ENCODE results near the gene TRAF2. TPM values are rescaled to one million over a fixed set of nuclear protein-coding genes. Genes with fewer than 3 reads are reported as not detected.

Gene TRAF2
- total and polyA plus RNA-seq, 2 of the 4 experiments (the other 2 are of a cell fraction): 6.6 to 12.0 TPM

DNA sequence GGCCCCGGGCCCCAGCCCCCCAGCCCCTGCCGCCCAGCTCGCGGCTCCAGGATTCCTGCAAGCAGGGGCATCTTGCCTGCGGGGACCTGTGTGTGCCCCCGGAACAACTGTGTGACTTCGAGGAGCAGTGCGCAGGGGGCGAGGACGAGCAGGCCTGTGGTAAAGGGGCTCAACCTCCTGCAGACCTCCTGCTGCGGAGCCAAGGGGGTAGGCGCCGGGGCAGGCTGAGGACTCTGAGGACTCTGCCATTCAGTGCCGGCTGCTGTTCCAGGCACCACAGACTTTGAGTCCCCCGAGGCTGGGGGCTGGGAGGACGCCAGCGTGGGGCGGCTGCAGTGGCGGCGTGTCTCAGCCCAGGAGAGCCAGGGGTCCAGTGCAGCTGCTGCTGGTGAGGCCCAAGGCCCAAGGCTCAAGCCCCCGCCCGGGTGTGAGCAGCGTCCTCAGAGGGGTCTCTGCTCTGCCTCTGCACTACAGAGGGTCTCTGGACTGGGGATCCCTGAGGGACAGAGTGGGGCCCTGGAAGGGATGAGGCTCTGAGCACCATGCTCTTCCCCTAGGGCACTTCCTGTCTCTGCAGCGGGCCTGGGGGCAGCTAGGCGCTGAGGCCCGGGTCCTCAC, 30.7 kb upstream of the TRAF2 start:
- POLR2A ChIA-PET (ENCODE audit: unreplicated experiment): no interaction called here
- H3K27me3 ChIP-seq (ENCODE audit: control insufficient read depth, insufficient read depth, low read length): no peaks in the 10 kb centered on the region
- TF ChIP-seq RAD21 (IDR thresholded peaks at IDR 0.05; ENCODE audit: low read length): no peak
- TF ChIP-seq CEBPB (IDR thresholded peaks at IDR 0.05; ENCODE audit: low read depth, low read length): no peak
- TF ChIP-seq BHLHE40 (IDR thresholded peaks at IDR 0.05; ENCODE audit: low read depth, low read length): no peak
- no peak for TF ChIP-seq RFX5 (IDR thresholded peaks at IDR 0.05; ENCODE audit: low read depth, low read length)
- no peak for TF ChIP-seq SMC3 (IDR thresholded peaks at IDR 0.05; ENCODE audit: low read depth, low read length)
- no peak for TF ChIP-seq CHD1 (IDR thresholded peaks at IDR 0.05; ENCODE audit: low read depth, low read length)
- TF ChIP-seq FOS (IDR thresholded peaks at IDR 0.05; ENCODE audit: low read depth, low read length): no peak
- no peak for TF ChIP-seq MAFK (IDR thresholded peaks at IDR 0.05; ENCODE audit: low read depth, low read length)
- TF ChIP-seq, protein P1, sequence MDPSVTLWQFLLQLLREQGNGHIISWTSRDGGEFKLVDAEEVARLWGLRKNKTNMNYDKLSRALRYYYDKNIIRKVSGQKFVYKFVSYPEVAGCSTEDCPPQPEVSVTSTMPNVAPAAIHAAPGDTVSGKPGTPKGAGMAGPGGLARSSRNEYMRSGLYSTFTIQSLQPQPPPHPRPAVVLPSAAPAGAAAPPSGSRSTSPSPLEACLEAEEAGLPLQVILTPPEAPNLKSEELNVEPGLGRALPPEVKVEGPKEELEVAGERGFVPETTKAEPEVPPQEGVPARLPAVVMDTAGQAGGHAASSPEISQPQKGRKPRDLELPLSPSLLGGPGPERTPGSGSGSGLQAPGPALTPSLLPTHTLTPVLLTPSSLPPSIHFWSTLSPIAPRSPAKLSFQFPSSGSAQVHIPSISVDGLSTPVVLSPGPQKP (IDR thresholded peaks at IDR 0.05; ENCODE audit: borderline replicate concordance, low read depth, low read length): no peak
- TF ChIP-seq, protein P2, sequence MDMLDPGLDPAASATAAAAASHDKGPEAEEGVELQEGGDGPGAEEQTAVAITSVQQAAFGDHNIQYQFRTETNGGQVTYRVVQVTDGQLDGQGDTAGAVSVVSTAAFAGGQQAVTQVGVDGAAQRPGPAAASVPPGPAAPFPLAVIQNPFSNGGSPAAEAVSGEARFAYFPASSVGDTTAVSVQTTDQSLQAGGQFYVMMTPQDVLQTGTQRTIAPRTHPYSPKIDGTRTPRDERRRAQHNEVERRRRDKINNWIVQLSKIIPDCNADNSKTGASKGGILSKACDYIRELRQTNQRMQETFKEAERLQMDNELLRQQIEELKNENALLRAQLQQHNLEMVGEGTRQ (IDR thresholded peaks at IDR 0.05; ENCODE audit: low read depth, low read length): no peak
- TF ChIP-seq, protein P3, sequence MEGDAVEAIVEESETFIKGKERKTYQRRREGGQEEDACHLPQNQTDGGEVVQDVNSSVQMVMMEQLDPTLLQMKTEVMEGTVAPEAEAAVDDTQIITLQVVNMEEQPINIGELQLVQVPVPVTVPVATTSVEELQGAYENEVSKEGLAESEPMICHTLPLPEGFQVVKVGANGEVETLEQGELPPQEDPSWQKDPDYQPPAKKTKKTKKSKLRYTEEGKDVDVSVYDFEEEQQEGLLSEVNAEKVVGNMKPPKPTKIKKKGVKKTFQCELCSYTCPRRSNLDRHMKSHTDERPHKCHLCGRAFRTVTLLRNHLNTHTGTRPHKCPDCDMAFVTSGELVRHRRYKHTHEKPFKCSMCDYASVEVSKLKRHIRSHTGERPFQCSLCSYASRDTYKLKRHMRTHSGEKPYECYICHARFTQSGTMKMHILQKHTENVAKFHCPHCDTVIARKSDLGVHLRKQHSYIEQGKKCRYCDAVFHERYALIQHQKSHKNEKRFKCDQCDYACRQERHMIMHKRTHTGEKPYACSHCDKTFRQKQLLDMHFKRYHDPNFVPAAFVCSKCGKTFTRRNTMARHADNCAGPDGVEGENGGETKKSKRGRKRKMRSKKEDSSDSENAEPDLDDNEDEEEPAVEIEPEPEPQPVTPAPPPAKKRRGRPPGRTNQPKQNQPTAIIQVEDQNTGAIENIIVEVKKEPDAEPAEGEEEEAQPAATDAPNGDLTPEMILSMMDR (conservative IDR thresholded peaks at IDR 0.05; ENCODE audit: low read depth, low read length): no peak
- TF ChIP-seq MAZ (IDR thresholded peaks at IDR 0.05; ENCODE audit: borderline replicate concordance, low read depth, low read length): no peak
- no peak for TF ChIP-seq RCOR1 (IDR thresholded peaks at IDR 0.05; ENCODE audit: insufficient replicate concordance, low read length)
- TF ChIP-seq NFE2L2 (IDR thresholded peaks at IDR 0.05; ENCODE audit: low read depth, low read length): no peak
- TF ChIP-seq MXI1 (IDR thresholded peaks at IDR 0.05; ENCODE audit: borderline replicate concordance, low read depth, low read length): no peak
- TF ChIP-seq POLR2A (IDR thresholded peaks at IDR 0.05; ENCODE audit: low read depth, low read length): no peak
- H3K23ac ChIP-seq (ENCODE audit: low read depth, low read length): no peak overlapping the region
- H2AK9ac ChIP-seq (replicated peaks; ENCODE audit: low read depth, low read length, poor library complexity): no peak overlapping the region
- WGBS, 2 experiments (ENCODE audit: extremely low coverage in 2 of 2, insufficient read length in 1 of 2): 87% methylated on average over 17 of the region's 26 CpGs; no CpG with 5 or more reads in 1 of the 2 experiments
- H3K27ac ChIP-seq (ENCODE audit: insufficient read depth, low read length): no peak overlapping the region
- no peak overlapping the region for H2BK15ac ChIP-seq (ENCODE audit: low read depth, low read length)
- peaks cover 8% of the 10 kb centered on the region for H3K4me1 ChIP-seq (ENCODE audit: control insufficient read depth, insufficient read depth, low read length)
- dilution Hi-C loops (cut with HindIII; ENCODE audit: low sequenced_read_pairs, unreplicated experiment) (no loop called here), in situ Hi-C loops (cut with MboI; ENCODE audit: low sequenced_read_pairs) (no loop called here), intact Hi-C loops (cut with micrococcal nuclease) (no loop called here)
- no peak overlapping the region for H2AFZ ChIP-seq (replicated peaks; ENCODE audit: low read length, poor library complexity)
- no peak overlapping the region for H3K9ac ChIP-seq (ENCODE audit: low read depth, low read length)
- H3K18ac ChIP-seq (ENCODE audit: low read depth, low read length): no peak overlapping the region
- peaks cover 0 to 13% of the 10 kb centered on the region in 2 experiments; a peak in 2 of 4 replicates for H3K79me1 ChIP-seq (ENCODE audit: low read depth in 1 of 2, low read length in 2 of 2)
- no peak overlapping the region for H3K4ac ChIP-seq (ENCODE audit: low read depth, low read length)
- no peak overlapping the region for H2BK120ac ChIP-seq (ENCODE audit: low read depth, low read length)
- no peak overlapping the region for H2BK20ac ChIP-seq (ENCODE audit: low read depth, low read length)
- H4K8ac ChIP-seq (ENCODE audit: low read depth in 2 of 2, low read length in 2 of 2): no peak overlapping the region
- no peak overlapping the region for H3K4me3 ChIP-seq (ENCODE audit: insufficient read depth, low read depth, low read length)
- H4K5ac ChIP-seq (ENCODE audit: low read depth, low read length): no peak overlapping the region
- H3K56ac ChIP-seq (ENCODE audit: extremely low read depth, insufficient read depth, low read length): no peak overlapping the region
- H3K14ac ChIP-seq (replicated peaks; ENCODE audit: low read depth, low read length): no peak overlapping the region
- peaks cover 12% of the 10 kb centered on the region; the same call in 1 of the 2 replicates for H3K36me3 ChIP-seq (ENCODE audit: control insufficient read depth, insufficient read depth, low read length)
- no peak for ATAC-seq (ENCODE audit: low read depth)
- no peaks in the 10 kb centered on the region for H3K9me1 ChIP-seq (ENCODE audit: insufficient read depth, low read length)
- no TSS peak for BruUV-seq (replicated peaks)
- H2BK5ac ChIP-seq (ENCODE audit: low read depth, low read length, poor library complexity, severe bottlenecking): no peak overlapping the region
- H3K4me2 ChIP-seq (ENCODE audit: low read depth, low read length): no peak overlapping the region
- no peaks in the 10 kb centered on the region for H3K9me3 ChIP-seq (ENCODE audit: control insufficient read depth, insufficient read depth, low read length)
- DNase-seq: no peak
- no peak overlapping the region for H4K91ac ChIP-seq (ENCODE audit: insufficient read depth, low read depth, low read length)
- peaks cover 6% of the 10 kb centered on the region for H4K20me1 ChIP-seq (ENCODE audit: insufficient read depth, low read length)
- CTCF ChIA-PET: no interaction called here
- no peak overlapping the region for H2AK5ac ChIP-seq (ENCODE audit: low read depth, low read length)
